ENCODE results near the gene PLCD1. TPM values are rescaled to one million over a fixed set of nuclear protein-coding genes. Genes with fewer than 3 reads are reported as not detected.

PLCD1 gene
- total RNA-seq, 1 experiment from 2014 or later: 7.9 TPM

GRCh38 chr3:38022896-38023709 is 6.3 kb downstream of the PLCD1 start:
- TF ChIP-seq, protein P1, sequence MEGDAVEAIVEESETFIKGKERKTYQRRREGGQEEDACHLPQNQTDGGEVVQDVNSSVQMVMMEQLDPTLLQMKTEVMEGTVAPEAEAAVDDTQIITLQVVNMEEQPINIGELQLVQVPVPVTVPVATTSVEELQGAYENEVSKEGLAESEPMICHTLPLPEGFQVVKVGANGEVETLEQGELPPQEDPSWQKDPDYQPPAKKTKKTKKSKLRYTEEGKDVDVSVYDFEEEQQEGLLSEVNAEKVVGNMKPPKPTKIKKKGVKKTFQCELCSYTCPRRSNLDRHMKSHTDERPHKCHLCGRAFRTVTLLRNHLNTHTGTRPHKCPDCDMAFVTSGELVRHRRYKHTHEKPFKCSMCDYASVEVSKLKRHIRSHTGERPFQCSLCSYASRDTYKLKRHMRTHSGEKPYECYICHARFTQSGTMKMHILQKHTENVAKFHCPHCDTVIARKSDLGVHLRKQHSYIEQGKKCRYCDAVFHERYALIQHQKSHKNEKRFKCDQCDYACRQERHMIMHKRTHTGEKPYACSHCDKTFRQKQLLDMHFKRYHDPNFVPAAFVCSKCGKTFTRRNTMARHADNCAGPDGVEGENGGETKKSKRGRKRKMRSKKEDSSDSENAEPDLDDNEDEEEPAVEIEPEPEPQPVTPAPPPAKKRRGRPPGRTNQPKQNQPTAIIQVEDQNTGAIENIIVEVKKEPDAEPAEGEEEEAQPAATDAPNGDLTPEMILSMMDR (IDR thresholded peaks at IDR 0.05; ENCODE audit: insufficient read depth in 1 of 2, low read depth in 1 of 2, low read length in 1 of 2, severe bottlenecking in 1 of 2, unreplicated experiment in 1 of 2): no peak
- H3K4me3 ChIP-seq (ENCODE audit: low read depth, low read length): peak overlapping the region; percentile 80; the same call in 1 of the 2 replicates
- no TSS peak for BruUV-seq (replicated peaks)
- peak overlapping the region; percentile 91 for H3K4me3 Mint-ChIP-seq (ENCODE audit: unreplicated experiment)
- no peaks in the 10 kb centered on the region for H3K36me3 Mint-ChIP-seq (ENCODE audit: insufficient read depth, unreplicated experiment)
- H3K27me3 Mint-ChIP-seq (ENCODE audit: insufficient read depth, unreplicated experiment): no peaks in the 10 kb centered on the region
- peaks cover 5% of the 10 kb centered on the region; the same call in 1 of the 2 replicates for H3K4me1 ChIP-seq
- H3K36me3 ChIP-seq (ENCODE audit: control insufficient read depth, insufficient read depth, low read length): no peaks in the 10 kb centered on the region
- H3K4me1 Mint-ChIP-seq (ENCODE audit: low read depth, unreplicated experiment): peaks cover 7% of the 10 kb centered on the region
- H3K27me3 ChIP-seq (replicated peaks; ENCODE audit: control insufficient read depth, insufficient read depth, low read length): no peaks in the 10 kb centered on the region
- POLR2A ChIA-PET: no interaction called here
- intact Hi-C loops (cut with micrococcal nuclease; ENCODE audit: unreplicated experiment): no loop called here
- CTCF ChIA-PET: no interaction called here
- no peaks in the 10 kb centered on the region for H3K9me3 ChIP-seq
- no peak for DNase-seq
- H3K9me3 Mint-ChIP-seq (ENCODE audit: unreplicated experiment): no peaks in the 10 kb centered on the region
- H3K27ac Mint-ChIP-seq (ENCODE audit: unreplicated experiment): no peak overlapping the region

GRCh38 chr3:38022301-38022700 is 7.1 kb downstream of the PLCD1 start:
- ChIA-PET CTCF (no interaction called here), POLR2A (no interaction called here)
- Mint-ChIP-seq H3K9me3 (ENCODE audit: unreplicated experiment) (no peaks in the 10 kb centered on the region), H3K27me3 (ENCODE audit: insufficient read depth, unreplicated experiment) (no peaks in the 10 kb centered on the region), H3K27ac (ENCODE audit: unreplicated experiment) (no peak overlapping the region), H3K4me1 (ENCODE audit: low read depth, unreplicated experiment) (peaks cover 7% of the 10 kb centered on the region), H3K4me3 (ENCODE audit: unreplicated experiment) (no peak overlapping the region), H3K36me3 (ENCODE audit: insufficient read depth, unreplicated experiment) (no peaks in the 10 kb centered on the region)
- no peak overlapping the region for H3K4me3 ChIP-seq (ENCODE audit: low read depth, low read length)
- peaks cover 5% of the 10 kb centered on the region; the same call in 1 of the 2 replicates for H3K4me1 ChIP-seq
- no peaks in the 10 kb centered on the region for H3K27me3 ChIP-seq (replicated peaks; ENCODE audit: control insufficient read depth, insufficient read depth, low read length)
- intact Hi-C loops (cut with micrococcal nuclease; ENCODE audit: unreplicated experiment): no loop called here
- no peaks in the 10 kb centered on the region for H3K9me3 ChIP-seq
- DNase-seq: no peak
- TF ChIP-seq, protein P1 (IDR thresholded peaks at IDR 0.05; ENCODE audit: insufficient read depth in 1 of 2, low read depth in 1 of 2, low read length in 1 of 2, severe bottlenecking in 1 of 2, unreplicated experiment in 1 of 2): no peak
- no peaks in the 10 kb centered on the region for H3K36me3 ChIP-seq (ENCODE audit: control insufficient read depth, insufficient read depth, low read length)
- BruUV-seq (replicated peaks): no TSS peak

DNA sequence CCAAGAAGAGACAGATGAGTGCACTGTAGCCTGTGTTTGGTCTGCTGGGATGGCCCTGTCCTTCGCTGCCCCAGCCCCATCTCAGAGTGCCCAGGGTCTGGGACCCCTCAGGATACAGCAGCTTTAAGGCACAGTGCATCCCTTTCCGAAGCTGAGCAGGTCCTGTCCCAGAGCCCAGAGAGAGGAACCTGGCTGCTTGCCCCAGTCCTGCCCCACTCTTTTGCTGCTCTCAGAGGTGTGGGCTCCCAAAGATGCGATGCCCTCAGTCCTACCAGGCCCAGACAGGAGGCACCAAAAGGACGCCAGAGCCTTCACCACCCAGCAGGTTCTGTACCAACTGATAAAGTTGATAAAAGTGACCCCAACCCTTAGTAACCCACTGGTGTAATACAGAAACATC is 8.2 kb downstream of the PLCD1 start:
- H3K27me3 ChIP-seq (replicated peaks; ENCODE audit: control insufficient read depth, insufficient read depth, low read length): no peaks in the 10 kb centered on the region
- ChIA-PET CTCF (no interaction called here), POLR2A (no interaction called here)
- H3K9me3 Mint-ChIP-seq (ENCODE audit: unreplicated experiment): no peaks in the 10 kb centered on the region
- H3K27me3 Mint-ChIP-seq (ENCODE audit: insufficient read depth, unreplicated experiment): no peaks in the 10 kb centered on the region
- H3K4me3 ChIP-seq (ENCODE audit: low read depth, low read length): no peak overlapping the region
- no TSS peak for BruUV-seq (replicated peaks)
- TF ChIP-seq, protein P1 (IDR thresholded peaks at IDR 0.05; ENCODE audit: insufficient read depth in 1 of 2, low read depth in 1 of 2, low read length in 1 of 2, severe bottlenecking in 1 of 2, unreplicated experiment in 1 of 2): no peak
- H3K9me3 ChIP-seq: no peaks in the 10 kb centered on the region
- no peak overlapping the region for H3K4me3 Mint-ChIP-seq (ENCODE audit: unreplicated experiment)
- peaks cover 7% of the 10 kb centered on the region for H3K4me1 Mint-ChIP-seq (ENCODE audit: low read depth, unreplicated experiment)
- DNase-seq: no peak
- intact Hi-C loops (cut with micrococcal nuclease; ENCODE audit: unreplicated experiment): no loop called here
- peaks cover 1% of the 10 kb centered on the region for H3K36me3 ChIP-seq (ENCODE audit: control insufficient read depth, insufficient read depth, low read length)
- H3K27ac Mint-ChIP-seq (ENCODE audit: unreplicated experiment): no peak overlapping the region
- peaks cover 5% of the 10 kb centered on the region; the same call in 1 of the 2 replicates for H3K4me1 ChIP-seq
- no peaks in the 10 kb centered on the region for H3K36me3 Mint-ChIP-seq (ENCODE audit: insufficient read depth, unreplicated experiment)
